Colonic mucosa (tissue), 4 donors: Measurements from ENCODE around the gene VPS13C. TPM values are rescaled to one million over a fixed set of nuclear protein-coding genes. Genes with fewer than 3 reads are reported as not detected.

Experiments used
- DNase-seq: peaks from one replicate; pipeline ENCODE4 v3.0.0-alpha.2; 2020
- H3K27ac ChIP-seq: fragments of 200-600 bp; one replicate; pipeline ENCODE4 v1.8.0; 2021
- H3K27me3 ChIP-seq: fragments of 200-600 bp; one replicate; pipeline ENCODE4 v1.8.0; 2021
- H3K36me3 ChIP-seq: fragments of 200-600 bp; one replicate; pipeline ENCODE4 v1.8.0; 2021
- H3K4me1 ChIP-seq: fragments of 200-600 bp; one replicate; pipeline ENCODE4 v1.8.0; 2021; ENCODE audit warnings: mild to moderate bottlenecking
- H3K4me3 ChIP-seq: fragments of 200-600 bp; one replicate; pipeline ENCODE4 v1.8.0; 2021
- H3K9ac ChIP-seq, 2 donors: one replicate each; pipeline ENCODE4 v1.7.0; 2013; ENCODE audit warnings: control low read depth in 2 of 2, low read depth in 2 of 2, low read length in 2 of 2
- H3K9me3 ChIP-seq: fragments of 200-600 bp; one replicate; pipeline ENCODE4 v1.8.0; 2021
- CTCF ChIP-seq: fragments of 200-600 bp; IDR thresholded peaks from one replicate; pipeline ENCODE4 v1.8.0; 2022; ENCODE audit warnings: antibody characterized with exemption, mild to moderate bottlenecking
- intact Hi-C: fragments of 100-400 bp; cut with DNase I; formaldehyde crosslinking; loops from one replicate; pipeline ENCODE4 v1.14.1; 2022
- total RNA-seq, 2 donors: library from RNA; stranded (reverse); fragmentation: NEBNext Ultra II Directional in 1 of 2; extraction: Animal tissue kit (Norgen Biotek cat#: 25700) in 1 of 2; gene quantifications; one replicate each; pipeline ENCODE4 v1.2.1, GENCODE V29; 2021
- donor health status: healthy.
- donor health status: DM: no; HTN: no; CAD: no.
- donor health status: DM: no; HTN: no; CAD: no.

The VPS13C gene
- total RNA-seq, 2 donors from 2014 or later, result 33.9 to 56.5 TPM

GRCh38 chr15:62058327-62059028 is 1.8 kb downstream of the VPS13C start:
- intact Hi-C loops, result no loop called here

GRCh38 chr15:62057341-62057980 is 2.8 kb downstream of the VPS13C start:
- TF ChIP-seq CTCF, result no peak
- H3K4me3 ChIP-seq, result no peak overlapping the region
- H3K27ac ChIP-seq, result no peak overlapping the region
- intact Hi-C loops, result no loop called here
- no peaks in the 10 kb centered on the region for H3K9me3 ChIP-seq
- no peaks in the 10 kb centered on the region for H3K36me3 ChIP-seq
- no peak overlapping the region for H3K9ac ChIP-seq
- no peaks in the 10 kb centered on the region for H3K27me3 ChIP-seq
- no peak for DNase-seq
- H3K4me1 ChIP-seq, result no peaks in the 10 kb centered on the region

More at GRCh38 chr15:62058327-62059028, 1.8 kb downstream of the VPS13C start:
- no peak overlapping the region for H3K4me3 ChIP-seq
- H3K4me1 ChIP-seq, result no peaks in the 10 kb centered on the region
- DNase-seq, result no peak
- no peaks in the 10 kb centered on the region for H3K36me3 ChIP-seq
- H3K9ac ChIP-seq, result no peak overlapping the region
- H3K9me3 ChIP-seq, result no peaks in the 10 kb centered on the region
- H3K27ac ChIP-seq, result no peak overlapping the region
- no peak for TF ChIP-seq CTCF
- H3K27me3 ChIP-seq, result no peaks in the 10 kb centered on the region

- H3K4me1 ChIP-seq, result peaks cover 3% of the 10 kb centered on the region
- TF ChIP-seq CTCF, result no peak
- intact Hi-C loops, result no loop called here
Observed at GRCh38 chr15:62054979-62055378, 5.3 kb downstream of the VPS13C start.

GRCh38 chr15:62053439-62054085 is 6.7 kb downstream of the VPS13C start:
- Histone ChIP-seq H3K4me1 (peaks cover 3% of the 10 kb centered on the region), H3K9me3 (no peaks in the 10 kb centered on the region), H3K27me3 (no peaks in the 10 kb centered on the region), H3K27ac (no peak overlapping the region), H3K9ac (no peak overlapping the region), H3K36me3 (no peaks in the 10 kb centered on the region), H3K4me3 (no peak overlapping the region)
- intact Hi-C loops, result no loop called here
- TF ChIP-seq CTCF, result no peak
- no peak for DNase-seq

More at GRCh38 chr15:62054979-62055378, 5.3 kb downstream of the VPS13C start:
- Histone ChIP-seq H3K4me3 (no peak overlapping the region), H3K27ac (no peak overlapping the region), H3K36me3 (no peaks in the 10 kb centered on the region), H3K9me3 (no peaks in the 10 kb centered on the region), H3K27me3 (no peaks in the 10 kb centered on the region), H3K9ac (no peak overlapping the region)
- no peak for DNase-seq

- no peaks in the 10 kb centered on the region for H3K27me3 ChIP-seq
- intact Hi-C loops, result no loop called here
- H3K36me3 ChIP-seq, result no peaks in the 10 kb centered on the region
- no peak overlapping the region for H3K9ac ChIP-seq
- H3K27ac ChIP-seq, result no peak overlapping the region
- H3K4me1 ChIP-seq, result peaks cover 3% of the 10 kb centered on the region
- H3K9me3 ChIP-seq, result no peaks in the 10 kb centered on the region
- DNase-seq, result no peak
- no peak for TF ChIP-seq CTCF
- no peak overlapping the region for H3K4me3 ChIP-seq
Observed at GRCh38 chr15:62052713-62053112, 7.5 kb downstream of the VPS13C start.
